GM12872 (cell line): Measurements from ENCODE around the gene SAMD11.

Source experiments
- CTCF ChIP-seq: IDR thresholded peaks from 3 replicates; pipeline ENCODE4 v1.5.1; 2011; ENCODE audit warnings: low read depth, mild to moderate bottlenecking, low read length, moderate library complexity; ENCODE audit not compliant: insufficient read depth

The SAMD11 gene

GRCh38 chr1:936348-937264 lies 12.9 kb downstream of the SAMD11 start:
- TF ChIP-seq CTCF: no peak

- TF ChIP-seq CTCF: no peak
Measured at GRCh38 chr1:937521-937920, 13.8 kb downstream of the SAMD11 start.

- TF ChIP-seq CTCF: peak; percentile 40; the same call in 2 of the 3 replicates
Measured at GRCh38 chr1:938088-938683, 14.5 kb downstream of the SAMD11 start.

- TF ChIP-seq CTCF: no peak
Measured at GRCh38 chr1:938711-939489, 15.2 kb downstream of the SAMD11 start.

- no peak for TF ChIP-seq CTCF
Measured at GRCh38 chr1:939511-940106, 15.9 kb downstream of the SAMD11 start.

- TF ChIP-seq CTCF: no peak
Measured at GRCh38 chr1:940107-941014, 16.6 kb downstream of the SAMD11 start.
